Endothelial cell of coronary artery (primary cell): ENCODE data around the gene C19orf12. TPM values are rescaled to one million over a fixed set of nuclear protein-coding genes. Genes with fewer than 3 reads are reported as not detected.

Source experiments
- total RNA-seq: library from RNA; depleted of rRNA; stranded (reverse); fragments of >200 nt; gene quantifications from 2 replicates; pipeline ENCODE4 v1.2.3, GENCODE V29; 2014

The C19orf12 gene
- 11.7 and 17.2 TPM in 2 replicates for total RNA-seq

DNA sequence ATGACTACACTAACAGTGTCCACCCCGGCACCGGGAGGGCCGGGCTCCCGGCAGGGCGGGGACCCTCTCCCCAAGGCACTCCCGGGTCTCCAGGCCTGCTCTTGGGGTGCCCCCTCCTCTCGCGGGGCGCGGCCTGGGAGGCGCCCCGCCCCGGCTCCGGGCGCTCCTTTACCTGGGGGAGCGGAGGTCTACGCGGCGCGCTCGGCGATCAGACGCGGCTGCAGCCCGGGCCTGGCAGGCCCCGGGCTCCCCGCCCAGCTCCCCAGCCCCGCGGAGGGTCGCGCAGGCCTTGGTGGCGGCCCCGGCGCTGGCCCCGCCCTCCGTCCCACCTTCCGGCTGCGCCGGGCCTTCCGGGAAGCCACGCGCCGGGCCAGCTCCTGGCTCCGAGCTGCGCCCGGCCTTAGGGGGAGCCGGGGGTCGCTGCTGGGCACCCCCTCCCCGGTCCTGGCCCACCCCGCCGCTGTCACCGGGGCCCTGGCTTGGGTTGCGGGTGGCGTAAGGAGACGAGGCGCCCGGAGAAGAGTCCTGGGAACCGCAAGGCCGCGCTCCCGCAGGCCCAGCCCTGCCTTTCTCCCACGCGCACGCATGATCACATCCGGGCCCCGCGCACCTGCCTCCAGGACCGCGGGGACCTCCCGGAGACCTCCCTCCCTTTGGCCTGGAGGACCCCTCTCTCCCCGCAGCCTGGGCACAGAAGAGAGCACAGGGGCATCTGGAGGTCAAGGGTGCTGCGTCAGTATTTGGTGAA lies at the start of gene C19orf12:
TSS of gene C19orf12 (minus strand) at position 309 of the 748 bp plus-strand sequence. CDS start 6,848 bp downstream, outside the sequence.

DNA sequence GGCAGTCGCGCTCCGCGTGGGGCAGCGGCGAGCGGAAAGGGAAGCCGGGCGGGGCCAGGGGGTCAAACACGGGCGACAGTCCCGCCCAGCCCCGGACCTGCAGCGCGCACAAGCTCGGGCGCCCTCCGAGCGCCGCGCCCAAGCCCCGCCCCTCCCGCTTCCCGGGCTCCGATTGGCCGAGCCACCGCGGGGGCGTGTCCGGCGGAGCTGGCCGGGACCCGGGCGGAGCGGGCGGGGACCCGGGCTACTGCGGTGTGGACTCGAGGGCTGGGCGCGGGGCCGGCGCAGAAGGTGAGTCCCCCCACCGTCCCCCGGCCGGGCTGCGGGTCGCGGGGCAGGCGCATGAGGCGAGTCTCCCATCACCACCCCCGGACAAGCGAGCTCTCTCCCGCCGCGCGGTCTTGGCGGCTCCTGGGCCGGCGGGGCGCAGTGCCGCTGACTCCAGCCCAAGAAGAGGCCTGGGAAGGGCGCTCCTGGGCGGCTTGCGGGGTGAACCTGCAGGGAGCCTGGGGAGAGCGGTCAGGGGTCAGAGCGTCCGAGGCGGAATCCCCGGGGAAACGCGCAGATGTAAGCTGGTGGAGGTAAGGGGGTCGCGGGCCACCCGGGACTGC lies 49.7 kb downstream of the C19orf12 start, which contains the start of gene PLEKHF1:
TSS of gene PLEKHF1 (plus strand) at position 247 of the 611 bp plus-strand sequence. CDS start 8,379 bp downstream, outside the sequence.

Other genes with a start within 250 kb of the C19orf12 start
- gene VSTM2B, start 189.3 kb downstream of the C19orf12 start, total RNA-seq = not detected in 2 replicates
- gene POP4, start 109.0 kb downstream of the C19orf12 start, total RNA-seq = 89.0 and 111 TPM in 2 replicates
- gene PLEKHF1, start 49.8 kb downstream of the C19orf12 start, total RNA-seq = 7.4 and 8.3 TPM in 2 replicates
- 6.5 and 7.3 TPM in 2 replicates for gene CCNE1, start 96.7 kb upstream of the C19orf12 start, total RNA-seq
- 48.7 and 57.1 TPM in 2 replicates for gene URI1, start 227.0 kb upstream of the C19orf12 start, total RNA-seq